H1 (cell line): ENCODE measurements around the gene GALNTL6. TPM values are rescaled to one million over a fixed set of nuclear protein-coding genes. Genes with fewer than 3 reads are reported as not detected.

Experiments
- BRCA1 ChIP-seq: IDR thresholded peaks from 2 replicates; pipeline ENCODE4 v1.6.1; 2012; ENCODE audit warnings: low read depth, low read length, improper control_type of control experiment
- polyA plus RNA-seq, 7 experiments: library from polyadenylated mRNA; depleted of rRNA in 3 of 7; stranded (reverse) in 5 of 7; unstranded in 2 of 7; fragments of >200 nt in 5 of 7; fragments of 200-250 nt in 2 of 7; gene quantifications; 1 replicate in 5 of 7; 2 replicates in 1 of 7; 4 replicates in 1 of 7; pipeline versions ENCODE4 v1.2.1 to v1.2.3, GENCODE V29; 2011 to 2013; ENCODE audit warnings: missing spikeins in 2 of 7, mixed read lengths in 2 of 7
- total RNA-seq: library from RNA; stranded (reverse); fragmentation: NEBNext Ultra II Directional; extraction: Animal tissue kit (Norgen Biotek cat#: 25700); gene quantifications from 2 replicates; pipeline ENCODE4 v1.2.1, GENCODE V29; 2021

GALNTL6 gene
- total and polyA plus RNA-seq, 2 of the 8 experiments (the other 6 are each of a cell fraction or from before 2014, with no cell fraction given): 0.03 to 0.32 TPM

GRCh38 chr4:171875291-171875690 lies 62.1 kb downstream of the GALNTL6 start (continued):
- TF ChIP-seq BRCA1: no peak
